Nephron progenitor cell (in vitro differentiated cells): ENCODE measurements around the gene RHEBL1.
A peak's percentile ranks its signal among the peaks of the same experiment; 100 is the strongest.

ENCODE experiments used
- DNase-seq: peaks from one replicate; pipeline ENCODE4 v3.0.0; 2021
- H3K27ac Mint-ChIP-seq: 2 replicates; pipeline ENCODE4 v1.8.0; 2021; ENCODE audit warnings: mild to moderate bottlenecking, moderate library complexity, mixed read lengths
- H3K27me3 Mint-ChIP-seq: 2 replicates; pipeline ENCODE4 v1.8.0; 2021; ENCODE audit warnings: mild to moderate bottlenecking, low read depth, mixed read lengths; ENCODE audit not compliant: poor library complexity
- H3K36me3 Mint-ChIP-seq: 2 replicates; pipeline ENCODE4 v1.8.0; 2021; ENCODE audit warnings: low read depth, mixed read lengths
- H3K4me1 Mint-ChIP-seq: 2 replicates; pipeline ENCODE4 v1.8.0; 2021; ENCODE audit warnings: mixed read lengths
- H3K4me3 Mint-ChIP-seq: 2 replicates; pipeline ENCODE4 v1.8.0; 2021; ENCODE audit warnings: mild to moderate bottlenecking, moderate library complexity, mixed read lengths
- H3K9me3 Mint-ChIP-seq: 2 replicates; pipeline ENCODE4 v1.8.0; 2021; ENCODE audit warnings: mild to moderate bottlenecking, moderate library complexity, mixed read lengths
- CTCF ChIP-seq: fragments of 200-600 bp; sonication (generic); IDR thresholded peaks from 2 replicates; pipeline ENCODE4 v1.5.0; 2021; ENCODE audit warnings: antibody characterized with exemption

The RHEBL1 gene

GRCh38 chr12:49025463-49025862 is 44.3 kb downstream of the RHEBL1 start:
- peak overlapping the region; percentile 70 for H3K27ac Mint-ChIP-seq
- no peaks in the 10 kb centered on the region for H3K4me1 Mint-ChIP-seq

GRCh38 chr12:49024543-49024942 is 45.2 kb downstream of the RHEBL1 start:
- Mint-ChIP-seq H3K4me3 (no peak overlapping the region), H3K4me1 (peaks cover 5% of the 10 kb centered on the region), H3K36me3 (peaks cover 65% of the 10 kb centered on the region), H3K27ac (no peak overlapping the region), H3K9me3 (no peaks in the 10 kb centered on the region), H3K27me3 (no peaks in the 10 kb centered on the region)
- TF ChIP-seq CTCF, result no peak
- DNase-seq, result no peak

More at GRCh38 chr12:49025463-49025862, 44.3 kb downstream of the RHEBL1 start:
- H3K9me3 Mint-ChIP-seq, result no peaks in the 10 kb centered on the region
- no peak for TF ChIP-seq CTCF
- DNase-seq, result no peak
- H3K36me3 Mint-ChIP-seq, result peaks cover 70% of the 10 kb centered on the region
- H3K4me3 Mint-ChIP-seq, result no peak overlapping the region
- no peaks in the 10 kb centered on the region for H3K27me3 Mint-ChIP-seq

- H3K27me3 Mint-ChIP-seq, result no peaks in the 10 kb centered on the region
- DNase-seq, result no peak
- no peaks in the 10 kb centered on the region for H3K9me3 Mint-ChIP-seq
- H3K4me1 Mint-ChIP-seq, result peaks cover 12% of the 10 kb centered on the region
- no peak overlapping the region for H3K4me3 Mint-ChIP-seq
- H3K27ac Mint-ChIP-seq, result no peak overlapping the region
- no peak for TF ChIP-seq CTCF
- H3K36me3 Mint-ChIP-seq, result peaks cover 59% of the 10 kb centered on the region
Measured at GRCh38 chr12:49023812-49024211, 46.0 kb downstream of the RHEBL1 start.

GRCh38 chr12:49022558-49023178 is 47.1 kb downstream of the RHEBL1 start:
- Mint-ChIP-seq H3K36me3 (peaks cover 49% of the 10 kb centered on the region), H3K4me3 (no peak overlapping the region), H3K27me3 (no peaks in the 10 kb centered on the region), H3K9me3 (no peaks in the 10 kb centered on the region), H3K27ac (no peak overlapping the region), H3K4me1 (peaks cover 20% of the 10 kb centered on the region)
- no peak for DNase-seq
- TF ChIP-seq CTCF, result no peak

GRCh38 chr12:49021292-49021915 is 48.4 kb downstream of the RHEBL1 start:
- no peak for DNase-seq
- peaks cover 49% of the 10 kb centered on the region for H3K36me3 Mint-ChIP-seq
- no peak for TF ChIP-seq CTCF
- H3K27ac Mint-ChIP-seq, result no peak overlapping the region
- H3K27me3 Mint-ChIP-seq, result no peaks in the 10 kb centered on the region
- H3K4me3 Mint-ChIP-seq, result no peak overlapping the region
- H3K9me3 Mint-ChIP-seq, result no peaks in the 10 kb centered on the region
- peaks cover 31% of the 10 kb centered on the region for H3K4me1 Mint-ChIP-seq

- Mint-ChIP-seq H3K27me3 (peaks cover 3% of the 10 kb centered on the region), H3K36me3 (peaks cover 42% of the 10 kb centered on the region), H3K4me3 (no peak overlapping the region), H3K27ac (no peak overlapping the region), H3K4me1 (peaks cover 34% of the 10 kb centered on the region), H3K9me3 (no peaks in the 10 kb centered on the region)
- TF ChIP-seq CTCF, result no peak
- no peak for DNase-seq
Measured at GRCh38 chr12:49020441-49020840, 49.3 kb downstream of the RHEBL1 start.
